NCI-H82 (cell line): ENCODE data around the gene CELSR1.

Experiments used
- DNase-seq: peaks from one replicate; lab custom pipeline; 2025; lab: John Stamatoyannopoulos, UW

CELSR1 gene

DNA sequence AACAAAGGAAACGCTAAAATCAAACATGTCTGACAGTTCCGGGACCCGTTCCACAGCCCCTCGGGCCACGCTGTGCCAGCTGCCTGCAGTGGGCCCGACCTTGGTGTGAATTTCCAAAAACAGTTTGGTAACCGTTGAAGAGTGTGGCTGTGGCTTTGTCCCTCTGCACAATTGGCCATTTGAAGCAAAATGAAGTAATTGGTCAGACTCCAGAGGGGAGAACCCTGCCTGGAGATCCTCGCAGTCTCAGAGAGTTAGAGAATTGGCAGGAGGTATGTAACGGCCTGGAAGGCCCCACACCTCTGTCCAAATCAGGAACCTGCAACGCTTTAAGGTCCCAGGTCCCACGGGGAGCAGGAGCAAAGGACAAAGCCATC lies 175.6 kb downstream of the CELSR1 start:
- DNase-seq = no peak

- no peak for DNase-seq
Measured at GRCh38 chr22:46360891-46361290, 176.5 kb downstream of the CELSR1 start.

DNA sequence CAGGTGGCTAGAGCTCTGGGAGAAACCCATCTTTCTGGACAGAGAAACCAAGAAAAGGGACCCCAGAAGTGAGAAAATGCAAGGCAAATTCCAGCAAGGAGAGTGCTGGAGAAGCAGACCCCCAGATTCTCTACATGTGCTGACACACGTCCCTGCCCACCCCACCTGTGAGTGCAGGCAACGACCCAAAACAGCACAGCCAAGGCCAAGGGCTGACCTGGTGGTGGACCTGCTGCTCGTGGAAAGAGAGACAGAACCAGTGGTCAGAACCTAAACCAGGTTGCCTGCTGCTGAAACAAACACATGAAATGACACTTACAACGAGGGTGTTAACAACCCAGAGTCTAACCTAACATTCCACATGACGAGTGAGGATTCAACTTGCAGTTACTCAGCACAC lies 177.3 kb downstream of the CELSR1 start:
- no peak for DNase-seq

DNA sequence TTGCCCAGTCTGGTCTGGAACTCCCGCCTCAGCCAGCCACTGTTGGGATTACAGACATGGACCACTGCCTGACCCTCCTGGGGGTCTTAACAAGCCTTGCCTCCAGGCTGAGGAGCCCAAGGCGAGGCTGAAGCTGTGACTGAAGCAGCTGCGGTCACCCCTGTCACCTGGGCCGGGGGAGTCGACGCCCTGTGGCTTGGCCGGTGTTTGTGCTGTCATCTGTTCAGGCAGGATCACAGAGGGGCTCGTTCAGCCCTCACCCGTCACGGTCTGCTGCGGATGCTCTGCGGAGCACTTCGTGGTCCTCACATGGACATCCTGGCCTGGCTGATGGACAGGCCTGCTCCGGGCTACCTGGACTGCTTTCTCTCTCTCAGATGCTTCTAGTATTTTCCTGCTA lies 178.1 kb downstream of the CELSR1 start:
- DNase-seq = no peak

DNA sequence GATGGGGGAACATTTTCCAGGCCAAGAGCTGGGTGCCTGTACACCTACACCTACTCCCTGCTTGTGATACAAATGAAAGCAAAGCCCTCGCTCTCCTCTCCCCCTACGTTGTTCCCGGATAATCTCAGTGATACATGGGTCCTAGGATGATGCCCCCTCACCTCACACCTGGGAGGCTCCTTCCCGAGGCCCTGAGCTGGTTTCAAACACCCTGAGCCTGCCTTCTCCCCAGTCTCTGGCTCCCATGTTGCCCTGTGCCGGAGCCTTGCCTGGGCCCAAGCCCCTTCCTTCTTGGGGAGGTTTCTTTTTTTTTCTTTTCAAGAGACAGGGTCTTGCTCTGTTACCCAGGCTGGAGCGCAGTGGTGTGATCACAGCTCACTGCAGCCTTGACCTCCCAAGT lies 178.7 kb downstream of the CELSR1 start:
- no peak for DNase-seq

DNA sequence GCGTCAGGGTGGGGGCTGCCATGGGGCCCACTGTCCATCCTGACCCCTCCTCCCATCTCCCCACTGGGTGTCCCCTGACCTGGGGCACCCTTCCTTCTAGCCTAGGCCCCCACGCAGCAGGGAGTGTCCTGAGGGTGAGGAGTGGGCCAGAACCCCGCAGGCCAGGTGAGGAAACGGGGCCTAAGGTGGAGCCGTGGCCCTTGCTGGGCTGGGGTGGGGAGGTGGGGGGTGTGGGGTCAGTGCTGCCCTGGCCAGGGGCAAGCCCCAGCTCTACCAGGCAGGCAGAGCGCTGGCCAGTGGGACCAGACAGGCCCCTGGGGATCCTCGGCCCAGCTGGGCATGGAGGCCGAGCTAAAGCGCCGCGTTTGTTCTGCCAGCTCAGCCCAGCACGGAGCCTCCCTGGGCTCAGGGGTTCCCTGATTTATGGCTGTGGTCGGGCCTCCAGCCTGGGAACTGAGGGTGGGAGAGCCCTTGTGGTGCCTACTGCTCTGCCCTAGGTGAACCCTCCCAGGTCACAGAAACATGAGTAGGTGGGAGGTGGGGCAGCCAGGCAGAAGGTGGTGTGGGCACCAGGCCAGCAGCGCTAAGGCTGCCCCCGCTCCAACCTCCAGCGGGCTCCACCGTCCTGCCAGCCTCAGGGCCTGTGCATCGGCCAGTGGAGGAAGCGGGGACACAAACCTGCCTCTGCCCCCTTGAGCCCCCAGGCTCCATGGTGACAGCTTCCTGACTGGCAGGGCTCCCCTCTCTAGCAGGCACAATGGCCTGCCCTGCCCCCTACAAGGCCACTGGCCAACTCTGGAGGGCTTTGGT lies 179.5 kb downstream of the CELSR1 start:
- DNase-seq = no peak

DNA sequence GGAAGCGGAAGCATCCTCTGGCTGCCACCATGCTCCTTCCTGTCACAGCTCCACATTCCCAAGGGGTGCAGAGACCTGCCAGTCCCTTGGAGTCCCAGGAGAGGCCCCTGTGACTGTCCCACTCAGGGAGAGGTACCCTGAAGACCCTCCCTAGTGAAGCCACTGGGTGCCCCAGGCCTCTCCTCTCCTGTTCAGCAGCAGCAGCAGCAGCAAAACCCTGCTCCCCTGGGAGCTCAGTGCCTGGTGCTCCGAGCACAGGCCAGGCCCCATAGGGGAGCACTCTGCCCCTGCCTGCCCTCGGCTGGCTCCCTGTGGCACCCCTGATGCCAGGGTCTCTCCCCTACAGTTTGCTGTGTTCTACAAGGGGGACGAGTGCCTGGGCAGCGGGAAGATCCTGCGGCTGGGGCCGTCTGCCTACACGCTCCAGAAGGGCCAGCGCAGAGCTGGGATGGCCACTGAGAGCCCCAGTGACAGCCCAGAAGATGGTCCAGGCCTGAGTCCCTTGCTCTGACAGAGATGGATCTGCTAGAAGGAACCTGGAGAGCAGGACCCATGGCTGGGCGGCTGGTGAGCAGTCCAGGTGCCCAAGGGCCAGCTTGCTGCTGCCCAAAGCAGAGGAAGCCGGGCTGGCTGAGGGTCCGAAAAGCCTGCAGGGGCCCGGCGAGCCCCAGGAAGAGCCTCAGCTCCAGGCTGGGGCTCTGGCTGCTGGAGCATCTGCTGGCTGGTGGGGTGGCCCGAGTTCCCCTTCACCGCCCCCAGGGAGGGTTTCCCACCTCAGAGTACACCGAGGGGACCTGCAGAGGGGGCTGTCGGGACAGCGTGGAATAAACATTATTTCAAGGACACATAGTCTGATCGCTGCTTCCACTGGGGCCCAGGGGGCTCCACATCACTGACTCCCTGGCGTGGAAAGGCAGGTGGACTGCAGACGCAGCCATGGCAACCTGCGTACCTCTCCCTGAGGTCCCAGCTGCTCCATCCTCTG lies 180.6 kb downstream of the CELSR1 start:
- no peak for DNase-seq

DNA sequence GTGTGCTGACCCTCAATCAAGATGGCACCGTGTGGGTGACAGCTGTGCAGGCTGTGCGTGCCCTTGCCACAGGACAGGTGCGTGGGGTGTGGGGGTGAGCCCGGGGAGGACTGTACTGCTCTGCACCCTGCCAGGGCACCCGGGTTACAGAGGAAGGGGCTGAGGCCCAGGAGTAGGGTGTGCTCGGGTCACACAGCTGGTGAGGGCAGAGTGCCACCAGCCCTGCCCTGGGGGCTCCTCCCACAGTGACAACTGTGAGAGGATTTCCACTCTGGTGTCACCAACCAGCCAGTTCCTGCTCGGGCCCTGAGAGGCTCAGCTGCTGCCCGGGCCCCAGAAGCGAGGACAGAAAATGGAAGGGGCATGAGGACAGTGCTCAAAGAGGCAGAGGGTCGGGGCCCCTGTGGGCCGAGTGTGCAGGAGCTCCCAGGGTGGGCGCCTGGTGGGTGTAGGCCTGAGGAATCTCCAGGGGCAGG lies 181.4 kb downstream of the CELSR1 start:
- no peak for DNase-seq

DNA sequence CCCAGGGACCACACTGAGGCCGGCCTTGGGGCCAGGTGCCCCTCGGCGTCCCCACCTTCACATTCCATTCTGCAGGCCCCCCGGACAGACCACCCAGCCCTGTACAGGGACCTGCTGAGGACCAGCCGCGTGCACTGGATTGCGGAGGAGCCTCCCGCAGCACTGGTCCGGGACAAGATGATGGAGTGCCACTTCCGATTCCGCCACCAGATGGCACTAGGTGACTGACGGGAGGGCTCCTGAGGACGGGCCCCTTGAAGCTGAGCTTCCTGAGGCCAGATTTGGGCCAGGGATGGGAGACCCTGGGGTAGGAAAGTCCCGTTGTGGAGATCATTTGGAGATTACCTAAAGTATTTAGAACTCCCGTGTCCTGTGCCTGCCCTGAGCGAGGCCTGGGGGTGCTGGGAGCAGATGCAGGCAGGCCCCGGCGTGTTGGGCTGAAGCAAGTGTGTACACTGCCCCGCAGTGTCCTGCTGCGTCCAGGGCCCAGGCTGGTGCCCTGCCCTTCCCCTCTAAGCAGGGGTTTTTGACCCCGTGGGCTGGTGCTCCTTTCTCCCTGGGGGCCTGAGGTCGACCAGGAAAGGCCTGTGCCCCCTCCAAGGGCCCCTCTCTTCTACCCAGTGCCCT lies 181.9 kb downstream of the CELSR1 start:
- DNase-seq = peak; percentile 65

DNA sequence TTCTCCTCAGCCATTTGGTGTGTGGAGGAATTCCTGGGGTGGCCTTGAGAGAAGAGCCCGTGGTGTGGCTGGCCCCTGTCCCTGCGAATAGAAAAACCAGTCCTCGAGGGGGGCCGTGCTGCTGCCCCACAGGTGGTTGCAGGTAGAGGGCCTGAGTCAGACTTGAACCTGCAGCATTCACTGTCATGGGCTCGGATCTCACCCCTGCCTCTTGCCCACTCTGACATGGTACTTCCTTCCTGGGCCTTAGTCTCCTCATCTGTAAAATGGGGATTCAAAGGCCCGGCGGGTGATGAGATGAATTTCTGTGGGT lies 182.5 kb downstream of the CELSR1 start:
- no peak for DNase-seq

DNA sequence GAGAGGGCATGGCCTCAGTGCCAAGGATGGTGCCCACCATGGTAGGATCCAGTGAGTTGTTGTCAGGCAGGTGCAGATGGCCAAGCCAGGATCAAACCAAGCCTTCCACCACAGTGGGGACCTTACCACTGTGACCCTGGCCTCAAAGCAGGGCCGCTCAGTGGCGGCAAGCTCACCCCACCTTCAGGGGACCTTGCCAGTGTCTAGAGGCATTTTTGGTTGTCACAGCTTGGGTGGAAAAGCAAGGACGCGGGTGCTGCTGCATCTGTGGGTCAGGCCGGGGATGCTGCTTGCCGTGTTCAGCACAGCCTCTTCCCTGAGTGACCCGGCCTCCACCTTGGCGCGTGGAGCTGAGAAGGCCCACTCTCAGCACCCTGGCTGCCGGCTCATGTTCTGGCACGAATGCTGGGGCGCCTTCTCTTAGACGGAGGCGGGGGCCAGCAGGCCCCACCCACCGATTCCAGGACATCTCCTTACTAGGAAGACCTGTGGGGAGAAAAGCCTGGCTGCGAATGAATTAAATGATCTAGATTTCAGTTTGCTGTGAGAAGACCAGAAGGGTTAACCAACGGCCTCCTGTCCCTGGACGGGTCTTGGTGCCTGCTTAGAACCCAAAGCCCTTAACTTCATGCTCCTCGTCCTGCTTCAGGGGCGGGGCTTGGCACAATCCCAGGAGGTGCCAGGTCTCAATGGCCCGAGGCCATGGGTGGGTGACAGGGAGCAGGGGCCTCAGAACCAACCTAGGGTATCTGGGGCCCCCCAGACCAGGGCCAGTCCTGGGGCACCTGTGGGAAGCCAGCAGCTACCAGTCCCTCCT lies 183.0 kb downstream of the CELSR1 start:
- DNase-seq = no peak

- DNase-seq = no peak
Measured at GRCh38 chr22:46353483-46354105, 183.8 kb downstream of the CELSR1 start.

GRCh38 chr22:46352691-46353386 lies 184.6 kb downstream of the CELSR1 start:
- DNase-seq = peak; percentile 60

GRCh38 chr22:46352276-46352675 lies 185.1 kb downstream of the CELSR1 start:
- DNase-seq = no peak

DNA sequence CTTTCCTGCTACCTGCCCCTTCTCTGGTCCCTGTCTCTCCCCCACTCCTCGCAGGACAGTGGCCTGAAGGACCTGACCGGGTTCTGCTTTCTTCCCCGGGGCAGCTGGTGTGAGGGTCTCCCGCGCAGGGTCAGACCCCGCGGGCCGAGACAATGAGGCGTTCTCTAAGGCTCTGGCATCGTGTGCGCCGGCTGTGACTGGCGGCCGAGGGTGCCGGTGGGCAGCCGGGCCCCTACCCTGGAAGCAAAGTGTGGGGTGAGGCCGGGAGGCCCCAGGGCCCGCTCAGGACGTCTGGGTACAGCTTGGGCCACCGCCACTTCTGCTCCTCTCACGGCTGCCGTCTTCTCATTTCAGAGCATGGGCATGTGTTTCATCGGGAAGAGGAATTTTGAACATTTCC lies 185.7 kb downstream of the CELSR1 start:
- DNase-seq = no peak

DNA sequence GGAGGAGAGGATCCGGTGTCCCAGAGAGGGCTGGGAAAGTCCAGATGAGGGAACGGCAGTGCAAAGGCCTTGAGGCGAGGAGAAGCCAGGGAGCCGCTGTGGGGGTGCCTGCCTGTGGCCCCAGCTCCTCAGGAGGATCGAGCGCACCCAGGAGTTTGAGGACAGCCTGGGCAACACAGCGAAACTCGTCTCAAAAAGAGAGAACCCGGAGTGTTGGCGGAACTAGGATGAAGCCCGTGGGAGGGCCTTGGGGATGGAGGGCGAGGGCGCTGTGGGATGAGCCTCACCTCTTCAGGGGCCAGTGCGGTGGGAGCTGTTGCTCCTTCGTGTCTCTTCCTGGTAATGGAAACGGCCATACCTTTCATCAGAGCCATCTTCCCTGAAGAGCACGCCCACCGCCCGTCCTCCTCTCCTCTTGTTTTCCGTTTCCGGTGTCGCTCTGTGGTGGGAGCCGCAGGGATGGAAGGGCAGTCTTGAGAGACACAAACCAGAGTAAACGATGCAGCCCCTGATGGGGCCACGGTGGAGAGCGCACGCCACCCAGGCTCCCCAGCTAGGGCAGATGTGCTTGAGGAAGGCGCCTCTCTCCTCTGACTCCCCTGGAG lies 186.2 kb downstream of the CELSR1 start:
- no peak for DNase-seq

GRCh38 chr22:46350646-46351045 lies 186.8 kb downstream of the CELSR1 start:
- no peak for DNase-seq

GRCh38 chr22:46350121-46350520 lies 187.3 kb downstream of the CELSR1 start:
- no peak for DNase-seq

DNA sequence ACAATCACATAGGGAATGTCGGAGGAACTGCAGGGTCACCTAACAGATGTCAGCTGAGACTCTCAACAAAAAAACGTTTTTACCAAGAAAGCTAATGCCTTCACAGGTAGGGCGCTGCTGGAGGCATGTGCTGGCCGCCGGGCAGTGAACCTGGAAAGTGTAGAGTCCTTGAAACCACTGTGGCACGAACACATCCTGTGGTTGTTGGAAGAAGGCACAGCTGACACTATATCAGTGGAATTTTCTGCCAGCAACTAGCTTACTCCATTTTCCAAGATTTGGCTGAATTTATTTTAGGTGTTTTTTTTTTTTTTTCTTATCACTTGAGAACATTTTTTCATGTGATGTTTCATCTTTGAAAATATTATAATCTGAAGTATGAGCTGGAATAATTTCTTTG lies 187.7 kb downstream of the CELSR1 start:
- DNase-seq = no peak

- DNase-seq = no peak
Measured at GRCh38 chr22:46349238-46349637, 188.2 kb downstream of the CELSR1 start.
